ENCODE measurements around the gene CRAT.

The CRAT gene

DNA sequence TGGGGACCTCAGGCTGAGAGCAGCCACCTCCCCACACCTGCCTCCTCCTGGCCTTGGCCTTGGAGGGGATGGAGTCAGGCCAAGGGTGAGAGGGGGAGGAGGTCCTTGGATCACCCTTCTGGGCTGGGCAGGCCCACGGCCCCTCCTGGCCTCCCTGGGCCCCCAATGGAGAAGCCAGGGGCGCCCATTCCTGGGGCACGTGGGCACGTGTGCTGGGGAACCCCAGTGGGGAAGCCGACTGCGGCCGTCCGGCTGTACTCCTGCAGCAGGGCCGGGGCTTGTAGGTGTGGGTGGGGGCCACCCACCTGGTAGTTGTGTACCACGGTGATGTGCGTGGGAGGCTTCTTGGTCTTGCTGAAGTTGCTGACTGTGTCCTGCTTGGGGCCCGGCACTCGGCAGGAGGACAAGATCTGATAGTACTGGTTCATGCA is 8.5 kb downstream of the CRAT start:
- no CpG with 5 or more reads among the region's 13 CpGs for WGBS (ENCODE audit: extremely low coverage, insufficient coverage, low lambda C conversion rate)
- Histone ChIP-seq H3K4me1 (ENCODE audit: control insufficient read depth, low read depth, low read length) (no peaks in the 10 kb centered on the region), H3K4me2 (ENCODE audit: low read length) (no peak overlapping the region), H3K9ac (ENCODE audit: low read length) (no peak overlapping the region), H4K8ac (ENCODE audit: low read depth, low read length) (no peak overlapping the region), H3K18ac (ENCODE audit: low read length) (no peak overlapping the region), H2AK5ac (ENCODE audit: low read length) (no peak overlapping the region), H3K36me3 (ENCODE audit: control insufficient read depth, insufficient read depth, low read length) (no peaks in the 10 kb centered on the region), H2BK120ac (ENCODE audit: low read depth, low read length) (no peak overlapping the region), H3K27ac (ENCODE audit: low read depth, low read length) (no peak overlapping the region), H3K4ac (ENCODE audit: low read depth, low read length) (no peak overlapping the region), H3K27me3 (ENCODE audit: insufficient read depth, low read length, poor library complexity) (no peaks in the 10 kb centered on the region), H3K79me2 (ENCODE audit: control insufficient read depth, insufficient read depth, low read length) (no peaks in the 10 kb centered on the region), H2BK15ac (replicated peaks; ENCODE audit: low read depth) (no peak overlapping the region), H3K23ac (ENCODE audit: low read length) (no peak overlapping the region), H2BK5ac (ENCODE audit: low read length) (no peak overlapping the region), H3K56ac (ENCODE audit: low read length) (no peak overlapping the region), H3K79me1 (ENCODE audit: low read length) (no peaks in the 10 kb centered on the region), H4K5ac (ENCODE audit: low read length) (no peak overlapping the region), H3K4me3 (ENCODE audit: low read length) (no peak overlapping the region)
- no peak for DNase-seq

DNA sequence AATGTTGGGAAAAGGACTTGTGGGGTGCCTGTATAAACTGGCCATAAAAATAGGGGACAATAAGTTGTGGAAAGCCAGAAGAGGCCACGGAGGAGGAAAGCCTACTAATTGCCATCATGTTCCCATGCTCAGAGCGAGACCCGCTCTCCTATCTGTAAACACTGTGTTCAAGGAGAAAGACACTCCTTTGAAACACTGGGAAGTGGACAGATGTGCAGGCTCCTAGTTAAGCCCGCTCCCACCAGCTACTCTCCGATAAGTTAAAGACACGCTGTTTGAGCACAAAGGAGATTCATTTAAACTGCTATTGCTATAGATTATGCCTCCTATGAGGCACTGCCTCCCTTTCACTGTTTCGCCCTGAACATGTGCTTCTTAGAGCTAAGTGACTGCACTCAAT is 9.3 kb downstream of the CRAT start:
- no peak overlapping the region for H3K4me2 ChIP-seq (ENCODE audit: low read length)
- H3K36me3 ChIP-seq (ENCODE audit: control insufficient read depth, insufficient read depth, low read length), result no peaks in the 10 kb centered on the region
- H2AK5ac ChIP-seq (ENCODE audit: low read length), result no peak overlapping the region
- H3K27me3 ChIP-seq (ENCODE audit: insufficient read depth, low read length, poor library complexity), result no peaks in the 10 kb centered on the region
- no peak overlapping the region for H3K56ac ChIP-seq (ENCODE audit: low read length)
- H2BK120ac ChIP-seq (ENCODE audit: low read depth, low read length), result no peak overlapping the region
- H2BK5ac ChIP-seq (ENCODE audit: low read length), result no peak overlapping the region
- H3K79me1 ChIP-seq (ENCODE audit: low read length), result no peaks in the 10 kb centered on the region
- no peak overlapping the region for H3K23ac ChIP-seq (ENCODE audit: low read length)
- H3K18ac ChIP-seq (ENCODE audit: low read length), result no peak overlapping the region
- H3K4me1 ChIP-seq (ENCODE audit: control insufficient read depth, low read depth, low read length), result no peaks in the 10 kb centered on the region
- no peak overlapping the region for H4K5ac ChIP-seq (ENCODE audit: low read length)
- no peak for DNase-seq
- H3K9ac ChIP-seq (ENCODE audit: low read length), result no peak overlapping the region
- H3K4ac ChIP-seq (ENCODE audit: low read depth, low read length), result no peak overlapping the region
- H3K4me3 ChIP-seq (ENCODE audit: low read length), result no peak overlapping the region
- H3K79me2 ChIP-seq (ENCODE audit: control insufficient read depth, insufficient read depth, low read length), result no peaks in the 10 kb centered on the region
- H2BK15ac ChIP-seq (replicated peaks; ENCODE audit: low read depth), result no peak overlapping the region
- WGBS (ENCODE audit: extremely low coverage, insufficient coverage, low lambda C conversion rate), result no CpG with 5 or more reads among the region's 7 CpGs
- no peak overlapping the region for H4K8ac ChIP-seq (ENCODE audit: low read depth, low read length)
- H3K27ac ChIP-seq (ENCODE audit: low read depth, low read length), result no peak overlapping the region

DNA sequence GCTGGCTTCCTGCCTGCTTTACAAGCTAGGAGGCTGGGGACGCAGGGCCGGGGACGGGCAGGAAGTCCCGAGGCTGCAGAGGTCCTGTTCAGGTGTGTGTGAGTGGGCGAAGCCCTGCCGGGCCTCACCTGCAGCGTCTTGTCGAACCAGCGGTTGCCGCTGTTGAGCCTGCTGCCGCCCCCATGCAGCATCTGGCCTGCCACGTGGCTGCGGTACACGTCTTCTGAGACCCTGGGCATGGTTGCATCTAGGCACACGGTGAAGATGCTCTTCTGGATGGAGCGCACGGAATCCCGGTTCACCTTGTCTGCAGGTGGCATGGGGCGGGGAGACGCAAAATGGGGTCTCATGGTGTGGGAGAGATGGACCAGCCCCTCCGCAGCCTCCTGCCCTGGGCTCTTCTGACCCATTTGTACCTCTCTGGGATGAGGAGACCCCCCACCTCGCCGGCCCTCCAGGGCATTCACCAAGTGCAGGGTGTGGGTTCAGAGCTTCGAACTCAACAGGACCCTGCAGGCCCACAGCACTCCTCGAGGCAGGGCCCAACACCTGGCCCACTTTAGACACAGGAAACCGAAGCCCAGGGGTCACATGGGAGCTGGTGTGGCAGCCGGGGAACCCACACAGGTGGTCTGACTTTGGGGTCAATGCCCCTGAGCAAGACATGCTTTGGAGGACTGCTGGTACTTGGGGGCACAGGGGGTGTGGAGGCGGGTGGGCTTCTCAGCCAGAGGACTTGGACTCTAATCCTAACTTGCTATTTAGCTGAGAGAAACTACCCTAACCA is 10.0 kb downstream of the CRAT start:
- Histone ChIP-seq H2BK15ac (replicated peaks; ENCODE audit: low read depth) (no peak overlapping the region), H3K23ac (ENCODE audit: low read length) (no peak overlapping the region), H3K4ac (ENCODE audit: low read depth, low read length) (no peak overlapping the region), H3K4me3 (ENCODE audit: low read length) (no peak overlapping the region), H3K4me1 (ENCODE audit: control insufficient read depth, low read depth, low read length) (no peaks in the 10 kb centered on the region), H4K8ac (ENCODE audit: low read depth, low read length) (no peak overlapping the region), H4K5ac (ENCODE audit: low read length) (no peak overlapping the region), H2BK120ac (ENCODE audit: low read depth, low read length) (no peak overlapping the region), H2BK5ac (ENCODE audit: low read length) (no peak overlapping the region), H3K36me3 (ENCODE audit: control insufficient read depth, insufficient read depth, low read length) (no peaks in the 10 kb centered on the region), H3K18ac (ENCODE audit: low read length) (no peak overlapping the region), H3K27me3 (ENCODE audit: insufficient read depth, low read length, poor library complexity) (no peaks in the 10 kb centered on the region), H3K79me1 (ENCODE audit: low read length) (no peaks in the 10 kb centered on the region), H3K4me2 (ENCODE audit: low read length) (no peak overlapping the region), H3K79me2 (ENCODE audit: control insufficient read depth, insufficient read depth, low read length) (no peaks in the 10 kb centered on the region), H3K9ac (ENCODE audit: low read length) (no peak overlapping the region), H3K56ac (ENCODE audit: low read length) (no peak overlapping the region), H3K27ac (ENCODE audit: low read depth, low read length) (no peak overlapping the region), H2AK5ac (ENCODE audit: low read length) (no peak overlapping the region)
- DNase-seq, result peak; percentile 61
- WGBS (ENCODE audit: extremely low coverage, insufficient coverage, low lambda C conversion rate), result no CpG with 5 or more reads among the region's 28 CpGs

GRCh38 chr9:129098328-129098727 is 12.3 kb downstream of the CRAT start:
- Histone ChIP-seq H2BK5ac (ENCODE audit: low read length) (no peak overlapping the region), H3K36me3 (ENCODE audit: control insufficient read depth, insufficient read depth, low read length) (no peaks in the 10 kb centered on the region), H4K8ac (ENCODE audit: low read depth, low read length) (no peak overlapping the region), H3K27ac (ENCODE audit: low read depth, low read length) (no peak overlapping the region), H3K56ac (ENCODE audit: low read length) (no peak overlapping the region), H2BK120ac (ENCODE audit: low read depth, low read length) (no peak overlapping the region), H3K4ac (ENCODE audit: low read depth, low read length) (no peak overlapping the region), H3K4me1 (ENCODE audit: control insufficient read depth, low read depth, low read length) (no peaks in the 10 kb centered on the region), H3K4me2 (ENCODE audit: low read length) (no peak overlapping the region), H2AK5ac (ENCODE audit: low read length) (no peak overlapping the region), H3K4me3 (ENCODE audit: low read length) (no peak overlapping the region), H4K5ac (ENCODE audit: low read length) (no peak overlapping the region), H3K23ac (ENCODE audit: low read length) (no peak overlapping the region), H2BK15ac (replicated peaks; ENCODE audit: low read depth) (no peak overlapping the region), H3K79me2 (ENCODE audit: control insufficient read depth, insufficient read depth, low read length) (no peaks in the 10 kb centered on the region), H3K18ac (ENCODE audit: low read length) (no peak overlapping the region), H3K9ac (ENCODE audit: low read length) (no peak overlapping the region), H3K27me3 (ENCODE audit: insufficient read depth, low read length, poor library complexity) (no peaks in the 10 kb centered on the region), H3K79me1 (ENCODE audit: low read length) (no peaks in the 10 kb centered on the region)
- no peak for DNase-seq
- no CpG with 5 or more reads among the region's 11 CpGs for WGBS (ENCODE audit: extremely low coverage, insufficient coverage, low lambda C conversion rate)

DNA sequence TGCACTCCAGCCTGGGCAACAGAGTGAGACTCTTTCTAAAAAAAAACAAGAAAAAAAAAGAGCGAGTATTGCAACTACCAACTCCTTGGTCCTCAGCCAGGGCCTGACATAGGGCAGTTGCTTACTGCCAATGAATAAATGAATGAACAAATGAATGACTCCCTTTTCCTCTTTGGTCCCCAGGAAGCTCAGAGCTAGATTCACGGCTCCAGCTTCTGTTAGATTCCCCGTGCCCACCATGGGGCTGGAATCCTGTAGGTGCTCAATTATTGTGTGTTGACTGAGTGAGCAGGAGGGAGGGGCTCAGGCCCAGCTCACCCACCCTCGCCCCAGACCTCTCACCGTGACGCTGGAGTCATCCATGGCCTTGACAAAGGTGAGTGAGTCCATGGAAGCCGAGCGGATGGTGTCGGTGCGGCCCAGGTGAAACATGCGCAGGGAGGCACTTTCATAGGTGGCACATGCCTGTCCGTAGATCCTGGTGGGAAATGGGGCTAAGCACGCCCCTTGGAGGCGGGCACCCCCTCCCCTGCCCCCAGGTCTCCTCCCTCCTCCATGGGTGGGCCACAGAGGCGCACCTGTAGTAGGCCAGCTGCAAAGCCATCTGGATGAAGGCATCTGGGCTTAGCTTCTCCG is 12.8 kb downstream of the CRAT start:
- no peak overlapping the region for H3K56ac ChIP-seq (ENCODE audit: low read length)
- H2BK120ac ChIP-seq (ENCODE audit: low read depth, low read length), result no peak overlapping the region
- H2BK15ac ChIP-seq (replicated peaks; ENCODE audit: low read depth), result no peak overlapping the region
- H2AK5ac ChIP-seq (ENCODE audit: low read length), result no peak overlapping the region
- no peaks in the 10 kb centered on the region for H3K36me3 ChIP-seq (ENCODE audit: control insufficient read depth, insufficient read depth, low read length)
- no peak overlapping the region for H2BK5ac ChIP-seq (ENCODE audit: low read length)
- H3K4ac ChIP-seq (ENCODE audit: low read depth, low read length), result no peak overlapping the region
- H3K27me3 ChIP-seq (ENCODE audit: insufficient read depth, low read length, poor library complexity), result no peaks in the 10 kb centered on the region
- no peak for DNase-seq
- H3K27ac ChIP-seq (ENCODE audit: low read depth, low read length), result no peak overlapping the region
- no CpG with 5 or more reads among the region's 16 CpGs for WGBS (ENCODE audit: extremely low coverage, insufficient coverage, low lambda C conversion rate)
- no peaks in the 10 kb centered on the region for H3K4me1 ChIP-seq (ENCODE audit: control insufficient read depth, low read depth, low read length)
- no peak overlapping the region for H3K18ac ChIP-seq (ENCODE audit: low read length)
- H3K79me1 ChIP-seq (ENCODE audit: low read length), result no peaks in the 10 kb centered on the region
- no peak overlapping the region for H3K9ac ChIP-seq (ENCODE audit: low read length)
- no peak overlapping the region for H3K4me2 ChIP-seq (ENCODE audit: low read length)
- H4K8ac ChIP-seq (ENCODE audit: low read depth, low read length), result no peak overlapping the region
- H3K4me3 ChIP-seq (ENCODE audit: low read length), result no peak overlapping the region
- no peaks in the 10 kb centered on the region for H3K79me2 ChIP-seq (ENCODE audit: control insufficient read depth, insufficient read depth, low read length)
- no peak overlapping the region for H3K23ac ChIP-seq (ENCODE audit: low read length)
- no peak overlapping the region for H4K5ac ChIP-seq (ENCODE audit: low read length)

Measured in mesendoderm (in vitro differentiated cells).